GM21423 (cell line): Measurements from ENCODE around the gene SNRPD2.
"Not testable (repeated sequence)": the region's sequence is repeated elsewhere in the genome, so short reads cannot be mapped to it uniquely, and the experiment has no call there.

ENCODE experiments used
- ATAC-seq: cut with Tn5 transposase; IDR thresholded peaks from one replicate; pipeline ENCODE4 v1.9.1; 2021; ENCODE audit warnings: mild to moderate bottlenecking, moderate library complexity; ENCODE audit not compliant: unreplicated experiment

Gene SNRPD2

DNA sequence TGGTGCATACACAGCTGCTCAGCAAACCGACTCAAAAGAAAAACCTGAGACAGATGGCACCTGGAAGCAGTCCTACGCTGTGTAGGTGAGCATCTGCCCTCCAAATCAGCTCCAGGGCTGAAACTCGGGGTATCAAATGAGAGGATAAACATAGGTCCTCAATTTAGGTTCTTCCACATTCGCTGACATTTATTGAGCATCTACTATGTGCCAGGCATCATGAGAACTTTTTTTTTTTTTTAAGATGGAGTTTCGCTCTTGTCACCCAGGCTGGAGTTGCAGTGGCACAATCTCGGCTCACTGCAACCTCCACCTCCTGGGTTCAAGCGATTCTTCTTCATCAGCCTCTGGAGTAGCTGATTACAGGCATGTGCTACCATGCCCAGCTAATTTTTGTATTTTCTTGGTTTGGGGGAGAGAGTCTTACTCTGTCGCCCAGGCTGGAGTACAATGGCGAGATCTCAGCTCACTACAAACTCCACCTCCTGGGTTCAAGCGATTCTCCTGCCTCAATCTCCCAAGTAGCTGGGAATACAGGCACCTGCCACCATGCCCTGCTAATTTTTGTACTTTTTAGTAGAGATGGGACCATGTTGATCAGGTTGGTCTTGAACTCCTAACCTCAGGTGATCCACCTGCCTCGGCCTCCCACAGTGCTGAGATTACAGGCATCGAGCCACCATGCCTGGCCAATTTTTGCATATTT lies 14.1 kb upstream of the SNRPD2 start:
- ATAC-seq = peak; percentile 2

DNA sequence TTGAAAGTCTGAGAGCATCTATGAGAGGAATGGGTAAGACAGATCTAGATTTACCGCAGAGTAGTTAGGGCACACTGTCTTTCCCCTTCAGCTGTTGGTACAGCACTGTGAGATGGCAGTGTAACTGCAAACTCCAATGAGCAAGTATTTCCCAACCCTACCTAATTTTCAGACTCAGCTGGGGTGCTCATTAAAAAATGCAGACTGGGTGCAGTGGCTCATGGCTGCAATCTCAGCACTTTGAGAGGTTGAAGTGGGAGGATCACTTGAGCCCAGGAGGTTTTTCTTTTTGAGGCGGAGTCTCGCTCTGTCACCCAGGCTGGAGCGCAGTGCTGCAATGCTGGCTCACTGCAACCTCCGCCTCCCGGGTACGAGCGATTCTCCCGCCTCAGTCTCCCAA lies 13.4 kb upstream of the SNRPD2 start:
- no peak for ATAC-seq

DNA sequence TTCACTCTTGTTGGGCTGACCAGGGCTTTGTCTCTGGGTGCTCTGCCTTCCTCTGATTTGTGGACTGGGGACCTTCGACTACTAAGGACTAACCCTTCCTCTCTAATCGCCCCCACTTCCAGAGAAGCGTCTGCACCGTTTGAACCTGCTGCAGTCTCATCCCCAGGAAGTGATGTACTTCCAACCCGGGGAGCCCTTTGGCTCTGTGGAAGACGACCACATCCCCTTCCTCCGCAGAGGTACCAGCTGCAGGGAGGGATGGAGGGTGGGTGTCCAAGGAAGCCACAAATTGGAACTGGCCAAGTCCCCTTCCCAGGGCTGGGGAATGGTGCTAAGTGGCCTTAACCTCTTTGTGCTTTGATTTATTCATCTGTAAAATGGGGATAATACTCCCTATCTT lies 9.9 kb upstream of the SNRPD2 start:
- ATAC-seq = no peak

DNA sequence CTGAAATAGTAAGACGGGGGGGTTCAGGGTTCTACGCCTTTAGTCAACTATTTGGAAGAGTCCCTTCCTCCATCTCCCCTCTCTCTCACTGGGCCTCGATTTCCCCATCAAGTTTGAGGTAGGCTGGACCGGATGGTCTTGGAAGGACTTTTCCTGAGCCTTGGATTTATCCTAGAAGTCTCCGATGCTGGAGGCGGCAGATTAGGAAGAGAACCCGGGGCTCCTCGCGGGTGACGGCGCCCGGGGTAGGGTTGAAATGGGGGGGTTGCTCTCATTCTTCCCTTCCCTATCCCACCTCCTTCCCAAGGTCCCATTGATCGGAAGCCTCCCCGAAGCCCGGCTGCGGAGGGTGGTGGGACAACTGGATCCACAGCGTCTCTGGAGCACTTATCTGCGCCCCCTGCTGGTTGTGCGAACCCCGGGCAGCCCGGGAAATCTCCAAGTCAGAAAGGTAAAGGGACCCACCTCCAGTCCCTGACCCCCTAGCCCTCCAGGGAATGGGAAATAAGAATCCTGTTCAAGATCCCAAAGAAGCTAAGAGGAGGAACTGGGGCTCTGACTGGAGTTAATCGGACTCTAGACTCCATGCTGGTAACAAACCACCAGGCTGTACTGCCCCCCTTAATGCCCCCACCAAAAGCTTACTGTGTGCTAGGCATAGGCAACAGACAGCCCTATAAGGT lies 1.5 kb upstream of the SNRPD2 start:
- no peak for ATAC-seq

DNA sequence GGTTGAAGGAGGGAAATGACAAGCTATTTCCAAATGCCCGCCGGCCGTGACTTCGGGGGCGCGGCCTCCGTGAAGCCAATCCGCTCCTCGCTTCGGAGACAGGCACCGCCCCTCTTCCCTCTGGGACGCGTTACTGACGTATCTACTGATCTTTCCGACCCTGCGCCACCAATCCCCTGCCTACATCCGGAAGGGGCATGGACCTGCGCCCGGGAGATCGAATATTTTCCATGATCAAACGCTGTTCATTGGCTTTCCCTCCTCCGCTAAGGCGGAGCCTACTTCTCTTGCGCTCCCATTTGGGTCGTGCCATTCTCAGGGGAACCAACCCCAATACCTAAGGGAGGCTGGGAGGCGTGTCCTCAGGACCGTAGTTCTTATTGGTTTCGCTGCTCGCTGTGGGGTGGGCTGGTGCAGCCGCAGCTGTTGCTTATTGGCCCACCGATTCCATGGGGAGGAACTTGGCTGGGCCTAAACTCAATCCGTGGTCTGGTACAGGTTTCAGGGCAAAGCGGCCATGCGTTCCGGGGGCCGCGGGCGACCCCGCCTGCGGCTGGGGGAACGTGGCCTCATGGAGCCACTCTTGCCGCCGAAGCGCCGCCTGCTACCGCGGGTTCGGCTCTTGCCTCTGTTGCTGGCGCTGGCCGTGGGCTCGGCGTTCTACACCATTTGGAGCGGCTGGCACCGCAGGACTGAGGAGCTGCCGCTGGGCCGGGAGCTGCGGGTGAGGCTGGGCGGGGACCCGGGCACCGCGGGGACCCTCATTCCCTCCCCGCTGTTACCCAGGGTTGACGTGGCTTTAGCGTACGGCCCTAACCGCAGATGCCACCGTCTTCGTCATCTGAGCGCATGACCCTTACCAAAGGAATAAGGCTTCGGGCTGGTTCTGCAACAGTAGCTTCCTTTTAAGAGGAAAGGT lies 693 bp upstream of the SNRPD2 start, which contains the start of gene QPCTL:
TSS of gene QPCTL (plus strand) at position 480 of the 919 bp plus-strand sequence. CDS start at position 518, 38 bp downstream.
- peak; percentile 78 for ATAC-seq

DNA sequence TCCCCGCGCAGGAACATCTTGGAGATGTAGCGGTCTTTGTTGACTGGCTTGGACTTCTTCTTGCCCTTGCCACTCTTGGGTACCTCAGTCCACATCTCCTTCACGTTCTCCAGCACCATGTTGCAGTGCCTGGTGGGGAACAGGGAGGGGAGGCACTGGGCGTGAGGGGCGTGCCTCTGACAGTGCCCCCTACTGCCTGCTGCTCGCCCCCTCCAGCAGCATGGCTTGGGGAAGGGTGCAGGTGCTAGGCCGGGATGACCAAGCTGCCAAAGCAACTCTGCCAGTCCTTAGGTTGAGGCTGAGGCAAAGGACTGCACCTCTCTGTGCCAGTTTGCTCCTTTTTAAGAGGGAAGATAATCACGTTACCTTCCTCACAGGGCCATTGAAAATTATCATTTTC lies 4.2 kb downstream of the SNRPD2 start:
- no peak for ATAC-seq

DNA sequence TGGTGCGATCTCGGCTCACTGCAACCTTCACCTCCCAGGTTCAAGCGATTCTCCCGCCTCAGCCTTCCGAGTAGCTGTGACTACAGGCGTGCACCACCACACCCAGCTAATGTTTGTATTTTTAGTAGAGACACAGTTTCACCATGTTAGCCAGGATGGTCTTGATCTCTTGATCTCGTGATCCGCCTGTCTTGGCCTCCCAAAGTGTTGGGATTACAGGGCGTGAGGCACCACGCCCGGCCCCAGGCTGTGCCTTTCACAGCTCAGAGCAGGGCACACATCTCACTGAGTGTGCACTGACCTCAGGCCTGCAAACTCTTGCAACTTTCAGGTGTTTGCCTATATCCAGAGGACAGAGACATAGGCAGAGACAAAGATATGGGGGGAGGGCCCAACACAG lies 6.7 kb downstream of the SNRPD2 start:
- not testable (repeated sequence) for ATAC-seq

DNA sequence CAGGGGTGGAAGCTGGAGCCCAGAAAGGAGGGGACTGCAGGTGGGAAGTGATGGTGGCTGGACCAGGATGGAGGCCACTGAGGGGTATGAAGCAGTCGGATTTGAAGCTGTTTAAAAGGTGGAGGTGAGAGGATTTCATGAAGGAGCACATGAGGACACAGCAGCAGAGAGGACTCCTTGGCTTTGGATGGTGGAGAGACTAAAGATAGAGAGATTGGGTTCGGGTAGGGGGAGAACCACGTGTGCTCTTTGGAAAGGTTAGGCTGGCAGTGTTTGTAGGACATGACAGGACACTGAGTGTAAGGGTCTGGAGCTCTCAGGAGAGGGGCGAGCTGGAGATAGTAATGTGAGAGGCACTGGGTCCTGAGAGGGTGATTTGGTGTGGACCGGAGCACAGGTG lies 8.8 kb downstream of the SNRPD2 start:
- ATAC-seq = no peak

DNA sequence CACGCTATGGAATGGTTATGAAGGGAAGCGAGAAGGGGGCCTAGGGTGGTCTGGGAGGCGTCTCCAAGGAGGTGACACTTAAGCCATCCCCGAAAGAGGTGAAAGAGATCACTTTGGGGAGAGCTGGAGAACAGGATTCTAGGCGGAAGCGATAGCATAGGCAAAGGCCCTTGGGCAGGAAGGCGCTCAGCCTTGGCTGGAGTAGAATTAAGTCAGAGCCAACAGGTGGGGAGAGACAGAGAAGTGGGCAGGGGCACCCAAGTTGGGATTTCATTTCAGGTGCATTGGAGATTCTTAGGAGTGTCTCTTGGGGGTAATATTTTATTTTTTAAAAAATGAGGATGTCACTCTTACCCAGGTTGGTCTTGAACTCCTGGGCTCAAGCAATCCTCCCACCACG lies 9.6 kb downstream of the SNRPD2 start:
- no peak for ATAC-seq

DNA sequence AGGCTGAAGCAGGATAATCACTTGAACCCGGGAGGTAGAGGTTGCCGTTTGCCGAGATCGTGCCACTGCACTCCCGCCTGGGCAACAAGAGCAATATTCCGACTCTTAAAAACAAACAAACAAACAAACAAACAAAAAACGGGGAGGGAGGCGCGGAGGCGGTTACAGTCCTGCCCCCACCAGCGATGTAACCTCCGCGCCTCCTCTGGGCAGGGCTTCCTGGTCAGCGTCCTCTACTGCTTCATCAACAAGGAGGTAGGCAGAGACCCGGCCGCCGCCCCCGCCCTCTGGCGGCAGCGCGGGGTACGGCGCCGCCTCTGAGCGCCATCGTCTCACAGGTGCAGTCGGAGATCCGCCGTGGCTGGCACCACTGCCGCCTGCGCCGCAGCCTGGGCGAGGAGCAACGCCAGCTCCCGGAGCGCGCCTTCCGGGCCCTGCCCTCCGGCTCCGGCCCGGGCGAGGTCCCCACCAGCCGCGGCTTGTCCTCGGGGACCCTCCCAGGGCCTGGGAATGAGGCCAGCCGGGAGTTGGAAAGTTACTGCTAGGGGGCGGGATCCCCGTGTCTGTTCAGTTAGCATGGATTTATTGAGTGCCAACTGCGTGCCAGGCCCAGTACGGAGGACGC lies 10.2 kb downstream of the SNRPD2 start:
- peak; percentile 70 for ATAC-seq

DNA sequence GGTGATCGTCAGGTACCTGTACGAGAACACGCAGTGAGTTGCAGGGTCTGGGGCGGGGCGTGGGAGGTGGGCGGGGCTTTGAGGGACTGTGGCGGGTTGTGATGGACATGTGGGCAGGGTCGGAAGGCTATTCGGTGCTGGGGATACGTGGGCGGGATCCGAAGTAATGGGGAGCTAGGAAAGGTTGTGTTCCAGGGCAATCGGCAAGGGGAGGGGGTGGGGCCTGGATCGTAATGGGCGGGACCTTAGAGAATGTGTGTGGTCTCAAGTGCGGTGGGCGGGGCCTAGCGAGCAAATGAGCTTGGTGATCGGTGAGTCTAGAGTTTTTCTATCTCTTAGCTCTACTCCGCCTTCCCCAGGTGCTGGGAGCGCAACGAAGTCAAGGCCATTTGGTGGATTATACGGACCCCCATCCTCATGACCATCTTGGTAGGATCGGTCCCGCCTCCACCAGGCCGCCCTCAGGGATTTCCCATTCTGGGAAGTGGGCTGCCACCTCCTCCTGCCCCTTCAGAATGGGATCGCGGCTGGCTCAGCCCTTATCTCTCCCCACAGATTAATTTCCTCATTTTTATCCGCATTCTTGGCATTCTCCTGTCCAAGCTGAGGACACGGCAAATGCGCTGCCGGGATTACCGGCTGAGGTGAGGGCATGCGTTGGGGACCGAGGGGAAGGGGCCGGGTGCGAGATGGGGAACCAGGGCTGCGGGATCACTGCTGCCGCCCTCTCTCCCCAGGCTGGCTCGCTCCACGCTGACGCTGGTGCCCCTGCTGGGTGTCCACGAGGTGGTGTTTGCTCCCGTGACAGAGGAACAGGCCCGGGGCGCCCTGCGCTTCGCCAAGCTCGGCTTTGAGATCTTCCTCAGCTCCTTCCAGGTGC lies 14.2 kb downstream of the SNRPD2 start:
- ATAC-seq = peak; percentile 46

DNA sequence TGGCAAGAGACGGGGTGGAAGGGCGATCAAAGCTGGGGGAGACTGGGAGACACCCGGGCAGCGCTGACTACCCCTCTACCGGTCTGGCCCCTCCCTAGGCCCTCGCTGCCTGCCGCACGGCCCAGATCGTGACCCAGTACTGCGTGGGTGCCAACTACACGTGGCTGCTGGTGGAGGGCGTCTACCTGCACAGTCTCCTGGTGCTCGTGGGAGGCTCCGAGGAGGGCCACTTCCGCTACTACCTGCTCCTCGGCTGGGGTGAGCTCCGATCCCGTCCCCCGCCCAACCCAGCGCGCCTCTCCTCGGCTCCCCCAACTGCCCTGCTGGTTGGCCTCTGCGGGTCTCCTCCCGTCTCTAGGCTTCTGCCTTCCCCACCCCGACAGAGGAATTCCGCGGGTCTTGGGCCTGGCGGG lies 14.9 kb downstream of the SNRPD2 start:
- ATAC-seq = no peak

DNA sequence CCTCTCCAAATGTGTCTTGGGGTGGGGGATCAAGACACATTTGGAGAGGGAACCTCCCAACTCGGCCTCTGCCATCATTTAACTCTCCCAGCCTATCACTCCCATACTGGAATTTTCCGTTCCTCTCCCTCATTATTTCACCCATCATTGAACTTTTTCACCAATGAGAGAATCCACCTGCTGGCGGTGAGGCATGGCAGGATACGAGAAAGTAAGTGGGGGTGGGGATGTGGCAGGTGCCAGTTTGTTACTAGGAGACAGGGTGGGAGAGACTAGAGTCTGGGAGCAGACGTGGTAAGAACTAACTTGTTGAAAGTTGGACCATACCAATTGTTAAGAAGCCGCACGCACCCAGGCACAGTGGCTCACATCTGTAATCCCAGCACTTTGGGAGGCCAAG lies 16.8 kb downstream of the SNRPD2 start:
- no peak for ATAC-seq

DNA sequence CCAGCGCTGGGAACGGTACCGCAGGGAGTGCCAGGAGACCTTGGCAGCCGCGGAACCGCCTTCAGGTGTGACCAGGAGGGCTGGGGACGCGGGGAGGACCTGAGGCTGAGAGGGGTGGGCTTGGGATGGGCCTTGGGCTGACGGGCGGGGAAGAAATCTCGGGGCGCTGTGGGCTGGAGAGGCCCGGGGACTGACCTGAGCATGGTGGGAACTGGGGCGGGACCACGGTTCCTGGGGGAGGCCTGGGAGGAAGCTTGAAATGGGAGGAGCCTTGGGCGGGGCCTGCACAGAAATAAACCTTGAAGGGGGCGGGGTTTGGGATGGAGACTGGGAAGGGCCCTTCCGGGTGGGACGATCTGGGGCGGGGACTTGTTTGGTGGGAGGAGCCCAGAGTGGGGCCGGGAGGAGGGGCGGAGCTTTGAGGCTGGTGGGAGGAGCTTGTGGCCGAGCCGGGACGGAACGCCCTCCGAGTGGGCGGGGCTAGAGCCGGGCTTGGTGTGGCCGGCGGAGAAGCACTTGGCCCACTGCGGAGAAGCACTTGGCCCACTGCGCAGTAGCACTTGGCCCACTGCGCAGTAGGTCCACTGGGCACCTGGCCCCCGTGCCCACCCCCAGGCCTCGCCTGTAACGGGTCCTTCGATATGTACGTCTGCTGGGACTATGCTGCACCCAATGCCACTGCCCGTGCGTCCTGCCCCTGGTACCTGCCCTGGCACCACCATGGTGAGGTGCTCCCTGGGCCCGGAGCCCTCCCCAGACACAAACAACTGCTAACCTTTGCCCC lies 20.9 kb downstream of the SNRPD2 start:
- ATAC-seq = peak; percentile 46

DNA sequence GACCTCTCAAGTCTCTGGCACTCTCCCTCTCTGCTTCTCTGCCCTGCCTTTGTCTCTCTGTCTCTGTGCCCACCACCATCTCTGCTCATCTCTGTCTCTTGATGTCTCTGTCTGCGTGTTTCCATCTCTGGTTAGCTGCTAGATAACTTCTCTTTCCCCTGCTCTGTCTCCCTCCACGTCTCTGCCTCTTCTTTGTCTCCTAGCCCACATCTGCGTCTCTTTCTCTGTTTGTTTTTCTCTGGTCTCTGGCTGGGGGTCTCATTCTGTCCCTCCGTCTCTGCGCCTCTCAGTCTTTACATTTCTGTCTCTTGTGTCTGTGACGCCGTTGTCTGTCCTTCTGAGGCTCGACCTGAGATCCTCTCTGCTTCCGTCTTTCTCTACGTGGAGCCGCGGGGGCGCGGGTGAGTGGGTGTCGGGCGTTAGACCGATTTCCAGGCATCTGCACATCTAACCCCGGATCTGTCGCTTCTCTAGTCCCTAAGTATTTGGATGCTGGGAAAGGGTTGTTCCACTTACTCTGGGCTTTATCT lies 23.3 kb downstream of the SNRPD2 start:
- peak; percentile 2 for ATAC-seq

DNA sequence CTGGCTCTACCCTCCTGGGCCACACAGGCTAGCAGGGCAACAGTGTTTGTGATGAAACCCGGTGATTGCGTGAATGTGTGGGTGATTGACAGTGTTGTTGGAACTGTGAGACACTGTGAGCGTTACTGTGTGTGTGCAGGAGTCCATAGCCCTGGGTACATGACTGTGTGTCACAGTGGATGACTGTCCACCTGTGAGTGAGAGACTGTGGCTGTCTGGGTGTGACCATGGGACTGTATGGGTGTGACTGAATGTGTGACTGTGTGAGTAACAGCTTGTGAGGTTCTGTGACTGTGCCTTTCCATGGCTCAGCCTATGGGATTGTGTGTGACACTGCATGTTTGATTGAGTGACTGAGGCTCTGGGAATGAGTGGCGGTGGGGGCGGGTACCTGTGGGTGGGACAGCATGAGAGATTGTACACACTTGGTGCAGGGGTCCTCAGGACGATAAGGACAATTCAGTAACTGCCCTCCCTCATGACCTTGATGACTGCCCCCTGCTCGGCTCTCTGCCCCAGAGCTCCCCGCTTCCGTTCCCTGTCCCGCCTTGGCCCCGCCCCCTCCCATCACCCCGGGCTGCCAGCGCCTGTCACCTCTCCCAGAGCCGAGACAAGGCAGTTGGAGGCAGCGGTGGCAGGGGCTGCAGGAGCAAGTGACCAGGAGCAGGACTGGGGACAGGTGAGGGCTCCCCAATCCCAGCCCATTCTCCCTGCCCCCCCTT lies 24.0 kb downstream of the SNRPD2 start, which contains the start of gene GIPR:
TSS of gene GIPR (plus strand) at position 602 of the 722 bp plus-strand sequence. CDS start 1,300 bp downstream, outside the sequence.
- no peak for ATAC-seq

DNA sequence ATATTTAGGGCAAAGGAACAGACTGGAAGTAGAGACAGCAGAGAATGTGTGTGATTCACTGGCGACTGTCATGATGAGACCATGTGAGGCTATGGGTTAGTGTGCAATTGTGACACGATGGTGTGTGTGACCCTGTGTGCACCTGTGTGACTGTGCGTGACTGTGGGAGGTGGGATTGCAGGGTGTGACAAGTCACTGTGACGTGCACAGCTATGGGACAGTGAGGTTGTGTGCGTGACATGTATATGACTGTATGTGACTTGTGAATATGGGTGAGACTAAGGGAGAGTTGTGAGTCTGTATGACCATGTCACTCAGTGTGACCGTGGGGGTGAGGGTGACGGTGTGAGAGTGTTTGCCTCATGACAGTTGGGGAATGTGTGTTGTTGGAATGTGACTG lies 27.2 kb downstream of the SNRPD2 start:
- ATAC-seq = no peak

DNA sequence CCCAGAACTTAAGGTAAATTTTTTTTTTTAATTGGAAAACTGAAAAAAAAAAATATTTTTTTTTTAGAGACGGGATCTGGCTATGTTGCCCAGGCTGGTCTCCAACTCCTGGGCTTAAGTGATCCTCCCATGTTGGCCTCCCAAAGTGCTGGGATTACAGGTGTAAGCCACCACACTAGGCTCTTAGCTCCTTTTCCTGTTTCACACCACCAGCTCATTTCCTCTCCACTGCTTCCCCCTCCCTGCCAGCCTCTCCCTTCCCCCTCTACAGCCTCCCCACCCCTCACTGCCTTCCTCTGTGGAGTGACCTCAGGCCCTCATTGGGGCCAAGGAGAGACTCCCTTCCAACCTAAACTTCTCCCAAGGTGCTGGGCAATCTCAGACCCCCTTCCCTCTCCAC lies 28.0 kb downstream of the SNRPD2 start:
- no peak for ATAC-seq
